H9 (cell line): ENCODE results near the gene FLT1. TPM values are rescaled to one million over a fixed set of nuclear protein-coding genes. Genes with fewer than 3 reads are reported as not detected.

Source experiments
- DNase-seq: peaks from one replicate; pipeline ENCODE4 v3.0.0-alpha.2; 2017
- H2AFZ ChIP-seq: one replicate; pipeline ENCODE4 v1.6.1; 2013; ENCODE audit warnings: mild to moderate bottlenecking, low read length, control low read depth, moderate library complexity
- H2AK5ac ChIP-seq: 2 replicates; pipeline ENCODE4 v1.6.1; 2013; ENCODE audit warnings: low read length, control low read depth, mixed read lengths; ENCODE audit not compliant: insufficient read length
- H2BK120ac ChIP-seq: one replicate; pipeline ENCODE4 v1.6.1; 2013; ENCODE audit warnings: low read depth, mild to moderate bottlenecking, low read length, control low read depth, inconsistent platforms; ENCODE audit not compliant: poor library complexity, severe bottlenecking
- H2BK12ac ChIP-seq: 2 replicates; pipeline ENCODE4 v1.6.1; 2013; ENCODE audit warnings: low read length, control low read depth, mixed read lengths, low read depth; ENCODE audit not compliant: insufficient read length
- H2BK15ac ChIP-seq: 2 replicates; pipeline ENCODE4 v1.6.1; 2013; ENCODE audit warnings: low read depth, low read length, control low read depth
- H2BK20ac ChIP-seq: one replicate; pipeline ENCODE4 v1.6.1; 2013; ENCODE audit warnings: low read depth, mild to moderate bottlenecking, low read length, control low read depth, inconsistent platforms; ENCODE audit not compliant: poor library complexity, severe bottlenecking
- H2BK5ac ChIP-seq: 2 replicates; pipeline ENCODE4 v1.6.1; 2013; ENCODE audit warnings: low read length, control low read depth, mixed read lengths; ENCODE audit not compliant: insufficient read length
- H3K14ac ChIP-seq: 2 replicates; pipeline ENCODE4 v1.6.1; 2013; ENCODE audit warnings: low read length, control low read depth; ENCODE audit not compliant: insufficient read depth
- H3K18ac ChIP-seq: 2 replicates; pipeline ENCODE4 v1.6.1; 2013; ENCODE audit warnings: low read depth, mild to moderate bottlenecking, mixed read lengths, low read length, control low read depth; ENCODE audit not compliant: insufficient read length
- H3K23ac ChIP-seq: 2 replicates; pipeline ENCODE4 v1.6.1; 2013; ENCODE audit warnings: low read length, control low read depth, mixed read lengths, low read depth; ENCODE audit not compliant: insufficient read length
- H3K23me2 ChIP-seq: 2 replicates; pipeline ENCODE4 v1.6.1; 2013; ENCODE audit warnings: low read depth, mild to moderate bottlenecking, mixed read lengths, low read length, control low read depth; ENCODE audit not compliant: insufficient read length, poor library complexity, severe bottlenecking
- H3K27ac ChIP-seq: 2 replicates; pipeline ENCODE4 v1.5.1; 2013; ENCODE audit warnings: low read length, control low read depth, mixed read lengths, low read depth; ENCODE audit not compliant: insufficient read length
- H3K27me3 ChIP-seq: 2 replicates; pipeline ENCODE4 v1.6.1; 2013; ENCODE audit warnings: low read length, control low read depth, inconsistent platforms; ENCODE audit not compliant: insufficient read depth
- H3K4ac ChIP-seq: 2 replicates; pipeline ENCODE4 v1.6.1; 2013; ENCODE audit warnings: low read depth, mild to moderate bottlenecking, control low read depth, inconsistent platforms, low read length, moderate library complexity
- H3K4me1 ChIP-seq: 2 replicates; pipeline ENCODE4 v1.6.1; 2013; ENCODE audit warnings: low read length, control low read depth, inconsistent platforms; ENCODE audit not compliant: insufficient read depth
- H3K4me2 ChIP-seq: 2 replicates; pipeline ENCODE4 v1.6.1; 2013; ENCODE audit warnings: low read length, control low read depth, mixed read lengths; ENCODE audit not compliant: insufficient read length, insufficient read depth
- H3K56ac ChIP-seq: 2 replicates; pipeline ENCODE4 v1.6.1; 2013; ENCODE audit warnings: low read depth, mild to moderate bottlenecking, mixed read lengths, low read length, control low read depth; ENCODE audit not compliant: insufficient read length
- H3K79me1 ChIP-seq: 2 replicates; pipeline ENCODE4 v1.6.1; 2013; ENCODE audit warnings: low read depth, mild to moderate bottlenecking, moderate library complexity, low read length, control low read depth, inconsistent platforms; ENCODE audit not compliant: insufficient read depth, poor library complexity, severe bottlenecking
- H3K79me2 ChIP-seq: 2 replicates; pipeline ENCODE4 v1.6.1; 2013; ENCODE audit warnings: low read length, control low read depth, inconsistent platforms; ENCODE audit not compliant: insufficient read depth
- H3K9ac ChIP-seq: 2 replicates; pipeline ENCODE4 v1.6.1; 2013; ENCODE audit warnings: low read length, control low read depth, mixed read lengths; ENCODE audit not compliant: insufficient read length; ENCODE audit errors: extremely low read depth
- H3K9me3 ChIP-seq: one replicate; pipeline ENCODE4 v1.6.1; 2013; ENCODE audit warnings: low read depth, low read length, inconsistent platforms; ENCODE audit not compliant: control insufficient read depth
- H3T11ph ChIP-seq: one replicate; pipeline ENCODE4 v1.6.1; 2013; ENCODE audit warnings: mild to moderate bottlenecking, low read length, control low read depth, inconsistent platforms
- H4K20me1 ChIP-seq: one replicate; pipeline ENCODE4 v1.6.1; 2013; ENCODE audit not compliant: control insufficient read depth, insufficient read length, insufficient read depth
- H4K5ac ChIP-seq: 2 replicates; pipeline ENCODE4 v1.6.1; 2013; ENCODE audit warnings: low read depth, mild to moderate bottlenecking, mixed read lengths, low read length, control low read depth; ENCODE audit not compliant: insufficient read length
- H4K8ac ChIP-seq: replicated peaks from 2 replicates; pipeline ENCODE4 v1.6.1; 2013; ENCODE audit warnings: low read length, control low read depth, mixed read lengths, low read depth; ENCODE audit not compliant: insufficient read length
- H4K91ac ChIP-seq: 2 replicates; pipeline ENCODE4 v1.6.1; 2013; ENCODE audit warnings: low read depth, mild to moderate bottlenecking, moderate library complexity, mixed read lengths, low read length, control low read depth; ENCODE audit not compliant: insufficient read length
- H3K27ac Mint-ChIP-seq, 3 experiments: 2 replicates in 2 of 3; 3 replicates in 1 of 3; pipeline ENCODE4 v1.8.0; 2020 to 2021; ENCODE audit warnings: mixed read lengths in 3 of 3, mild to moderate bottlenecking in 1 of 3, moderate library complexity in 1 of 3
- H3K27me3 Mint-ChIP-seq: 2 replicates; pipeline ENCODE4 v1.8.0; 2021; ENCODE audit warnings: low read depth, mild to moderate bottlenecking, moderate library complexity, mixed read lengths
- H3K36me3 Mint-ChIP-seq, 3 experiments: 2 replicates in 2 of 3; 3 replicates in 1 of 3; pipeline ENCODE4 v1.8.0; 2020 to 2021; ENCODE audit warnings: low read depth in 3 of 3, mixed read lengths in 3 of 3; ENCODE audit not compliant: insufficient read depth in 1 of 3
- H3K4me1 Mint-ChIP-seq, 2 experiments: 2 replicates each; pipeline ENCODE4 v1.8.0; 2020; ENCODE audit warnings: mixed read lengths in 2 of 2
- H3K4me3 Mint-ChIP-seq, 2 experiments: 2 replicates in 1 of 2; 3 replicates in 1 of 2; pipeline ENCODE4 v1.8.0; 2020 to 2021; ENCODE audit warnings: mild to moderate bottlenecking in 2 of 2, mixed read lengths in 2 of 2, moderate library complexity in 1 of 2
- H3K9me3 Mint-ChIP-seq, 2 experiments: 2 replicates in 1 of 2; 3 replicates in 1 of 2; pipeline ENCODE4 v1.8.0; 2020; ENCODE audit warnings: mild to moderate bottlenecking in 2 of 2, mixed read lengths in 2 of 2, moderate library complexity in 1 of 2
- CTCF ChIP-seq: fragments of 200-600 bp; sonication (generic); conservative IDR thresholded peaks from 3 replicates; pipeline ENCODE4 v1.8.0; 2021; ENCODE audit warnings: antibody characterized with exemption, mild to moderate bottlenecking
- WGBS: extraction: QIAGEN DNeasy Blood & Tissue Kit; methylation state at CpG from one replicate; pipeline ENCODE4 v1.1.7; 2013; ENCODE audit warnings: missing lambda C conversion rate, low lambda C conversion rate, mixed read lengths; ENCODE audit not compliant: insufficient read length; ENCODE audit errors: extremely low coverage; 5-methylcytosine and 5-hydroxymethylcytosine counted together
- total RNA-seq: library from RNA; stranded (reverse); gene quantifications from 2 replicates; pipeline ENCODE4 v1.2.1, GENCODE V29; 2021

FLT1 gene
- total RNA-seq, 1 experiment from 2014 or later: 84.1 TPM

- H3K27me3 Mint-ChIP-seq: peaks cover 21% of the 10 kb centered on the region
- no peak overlapping the region for H2BK15ac ChIP-seq
- H3K4me2 ChIP-seq: no peak overlapping the region
- H3K23ac ChIP-seq: no peak overlapping the region
- H2BK120ac ChIP-seq: no peak overlapping the region
- no peak overlapping the region for H3K27ac ChIP-seq
- H2AK5ac ChIP-seq: no peak overlapping the region
- H3K23me2 ChIP-seq: peaks cover 26% of the 10 kb centered on the region
- H2BK12ac ChIP-seq: no peak overlapping the region
- no peak overlapping the region for H4K8ac ChIP-seq
- H3K18ac ChIP-seq: no peak overlapping the region
- no peak overlapping the region for H3T11ph ChIP-seq
- no peak for TF ChIP-seq CTCF
- no CpG with 5 or more reads among the region's 16 CpGs for WGBS
- H3K9me3 ChIP-seq: no peaks in the 10 kb centered on the region
- no peak overlapping the region for H2AFZ ChIP-seq
- no peaks in the 10 kb centered on the region; the same call in 1 of the 2 replicates for H3K27me3 ChIP-seq
- H3K4me1 Mint-ChIP-seq: peaks cover 29 to 42% of the 10 kb centered on the region in 2 experiments
- H2BK20ac ChIP-seq: no peak overlapping the region
- no peak overlapping the region for H3K9ac ChIP-seq
- H3K14ac ChIP-seq: no peak overlapping the region
- H4K5ac ChIP-seq: no peak overlapping the region
- peaks cover 3% of the 10 kb centered on the region; the same call in 1 of the 2 replicates for H3K4me1 ChIP-seq
- no peak overlapping the region for H4K91ac ChIP-seq
- no peaks in the 10 kb centered on the region for H4K20me1 ChIP-seq
- H3K4ac ChIP-seq: no peak overlapping the region
- H3K4me3 Mint-ChIP-seq: no peak overlapping the region
- H2BK5ac ChIP-seq: no peak overlapping the region
- H3K36me3 Mint-ChIP-seq: peaks cover 0 to 1% (median 0%) of the 10 kb centered on the region in 3 experiments; a peak in 1 of 7 replicates
- peaks cover 2% of the 10 kb centered on the region for H3K79me1 ChIP-seq
- peaks cover 6% of the 10 kb centered on the region for H3K79me2 ChIP-seq
- no peak for DNase-seq
- H3K9me3 Mint-ChIP-seq: no peaks in the 10 kb centered on the region; a peak in 1 of 5 replicates
- no peak overlapping the region for H3K56ac ChIP-seq
- H3K27ac Mint-ChIP-seq: no peak overlapping the region; a peak in 1 of 7 replicates
Measured at GRCh38 chr13:28498481-28499115, 3.7 kb upstream of the FLT1 start.
